NCI-H82 treated with DMSO at 0.1 percent for 48 hours (cell line): ENCODE data around the gene SLC16A14.

Experiments
- DNase-seq: peaks from one replicate; lab custom pipeline; 2025; ENCODE audit not compliant: unreplicated experiment; lab: John Stamatoyannopoulos, UW

The SLC16A14 gene

GRCh38 chr2:230042195-230042594, 26.5 kb downstream of the SLC16A14 start:
- no peak for DNase-seq

GRCh38 chr2:230023313-230023712, 45.4 kb downstream of the SLC16A14 start:
- no peak for DNase-seq

GRCh38 chr2:230019742-230020141, 49.0 kb downstream of the SLC16A14 start:
- DNase-seq = no peak

DNA sequence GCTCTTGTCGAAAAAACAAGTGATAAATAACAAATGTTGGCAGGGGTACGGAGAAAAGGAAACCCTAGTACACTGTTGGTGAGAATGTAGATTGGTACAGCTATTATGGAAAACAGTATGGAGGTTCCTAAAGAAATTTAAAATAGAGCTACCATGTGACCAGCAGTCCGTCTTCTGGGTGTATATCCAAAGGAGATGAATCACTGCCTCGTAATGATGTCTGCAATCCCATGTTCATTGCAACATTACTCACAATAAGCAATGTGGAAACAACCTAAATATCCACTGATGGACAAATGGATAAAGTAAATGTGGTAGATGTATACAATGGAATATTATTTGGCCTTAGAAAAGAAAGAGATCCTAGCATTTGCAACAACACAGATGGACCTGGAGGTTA, 50.6 kb downstream of the SLC16A14 start:
- no peak for DNase-seq

DNA sequence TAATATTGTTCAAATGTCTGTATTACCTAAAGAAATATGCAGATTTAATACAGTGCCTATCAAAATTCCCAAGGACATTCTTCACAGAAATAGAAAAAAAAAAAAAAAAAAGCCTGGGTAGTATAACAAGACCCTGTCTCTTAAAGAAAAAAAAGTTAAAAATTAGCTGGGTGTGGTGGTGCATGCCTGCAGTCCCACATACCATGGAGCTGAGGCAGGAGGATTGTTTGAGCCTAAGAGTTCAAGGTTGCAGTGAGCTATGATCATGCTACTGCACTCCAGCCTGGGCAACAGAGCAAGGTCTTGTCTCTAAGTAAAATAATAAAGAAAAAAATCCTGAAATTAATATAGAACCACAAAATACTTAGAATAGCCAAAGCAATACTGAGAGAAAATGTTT, 51.9 kb downstream of the SLC16A14 start:
- DNase-seq = no peak

GRCh38 chr2:230012267-230012884, 56.3 kb downstream of the SLC16A14 start:
- DNase-seq = no peak

- DNase-seq = no peak
These were observed 57.1 kb downstream of the SLC16A14 start for GRCh38 chr2:230011617-230012016.

DNA sequence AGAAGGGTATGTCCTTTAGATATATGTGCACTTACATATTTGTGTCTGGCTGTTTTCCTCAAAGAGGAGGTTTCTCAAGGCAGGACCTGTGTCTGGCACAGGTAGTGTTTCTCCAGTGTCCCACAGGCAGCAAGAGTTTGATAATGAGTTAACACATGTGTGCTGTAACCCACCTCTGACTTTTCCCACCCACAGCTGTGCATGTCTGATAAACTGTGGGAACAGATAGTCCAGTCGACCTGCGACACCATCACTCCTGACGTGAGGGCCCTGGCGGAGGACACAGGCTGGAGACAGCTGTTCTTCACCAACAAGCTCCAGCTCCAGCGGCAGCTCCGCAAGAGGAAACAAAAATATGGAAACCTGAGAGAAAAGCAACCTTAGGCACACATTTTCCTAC, 58.2 kb downstream of the SLC16A14 start:
- DNase-seq = no peak

- DNase-seq = no peak
These were observed 60.0 kb downstream of the SLC16A14 start for GRCh38 chr2:230008708-230009066.

DNA sequence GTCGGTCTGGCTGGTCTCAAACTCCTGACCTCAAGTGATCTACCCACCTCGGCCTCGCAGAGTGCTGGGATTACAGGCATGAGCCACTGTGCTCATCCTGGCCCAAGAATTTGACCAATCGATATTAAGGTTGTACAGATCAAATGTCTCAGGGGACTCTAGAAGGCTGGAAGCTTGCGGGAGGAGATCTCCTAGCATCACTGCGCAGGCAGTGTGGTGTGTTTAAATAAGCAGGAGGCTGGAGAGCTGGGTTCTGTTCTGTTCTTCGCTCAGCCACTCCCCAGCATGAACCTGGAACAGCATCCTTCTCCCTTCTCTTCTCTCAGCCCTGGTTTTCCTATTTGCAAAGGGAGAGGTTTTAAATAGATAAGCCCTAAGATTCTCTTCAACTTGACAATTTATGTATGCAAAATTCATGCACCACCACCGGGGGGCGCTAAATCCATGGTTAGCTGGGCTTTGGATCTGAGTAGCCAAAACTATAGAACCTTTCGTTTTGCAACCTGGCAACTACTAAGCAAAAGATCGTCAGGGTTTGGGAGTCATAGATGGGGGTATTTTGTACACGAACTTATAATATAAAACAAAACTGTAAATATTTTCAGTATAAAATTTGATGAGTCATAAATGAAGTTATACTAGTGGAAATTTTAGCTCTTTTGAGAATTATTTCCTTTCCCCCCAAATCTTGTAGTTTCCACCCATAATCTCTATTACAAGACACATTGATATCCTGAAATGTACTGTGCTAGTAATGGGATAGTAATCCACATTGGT, 60.6 kb downstream of the SLC16A14 start:
- peak; percentile 32 for DNase-seq

- no peak for DNase-seq
These were observed 68.4 kb downstream of the SLC16A14 start for GRCh38 chr2:230000118-230000841.

DNA sequence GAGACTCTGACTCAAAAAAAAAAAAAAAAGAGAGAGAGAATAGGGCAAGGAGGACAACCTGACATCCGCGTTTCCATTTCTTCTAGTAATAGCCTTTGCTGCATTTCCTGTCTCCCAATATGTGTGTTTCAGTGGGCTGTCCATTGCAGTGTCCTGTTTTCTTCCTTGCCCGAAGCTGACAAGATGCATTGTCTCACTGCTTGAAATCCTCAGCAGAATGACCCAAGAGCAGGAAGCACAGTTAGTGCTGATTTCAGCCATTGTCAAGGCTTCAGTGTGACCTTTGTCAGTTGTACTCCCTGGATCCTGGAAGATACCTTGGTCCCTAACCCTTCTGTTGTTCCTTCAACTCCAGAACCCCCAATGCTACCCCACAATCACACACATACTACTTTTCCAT, 71.2 kb downstream of the SLC16A14 start:
- DNase-seq = no peak

- DNase-seq = no peak
These were observed 72.4 kb downstream of the SLC16A14 start for GRCh38 chr2:229996320-229996719.

DNA sequence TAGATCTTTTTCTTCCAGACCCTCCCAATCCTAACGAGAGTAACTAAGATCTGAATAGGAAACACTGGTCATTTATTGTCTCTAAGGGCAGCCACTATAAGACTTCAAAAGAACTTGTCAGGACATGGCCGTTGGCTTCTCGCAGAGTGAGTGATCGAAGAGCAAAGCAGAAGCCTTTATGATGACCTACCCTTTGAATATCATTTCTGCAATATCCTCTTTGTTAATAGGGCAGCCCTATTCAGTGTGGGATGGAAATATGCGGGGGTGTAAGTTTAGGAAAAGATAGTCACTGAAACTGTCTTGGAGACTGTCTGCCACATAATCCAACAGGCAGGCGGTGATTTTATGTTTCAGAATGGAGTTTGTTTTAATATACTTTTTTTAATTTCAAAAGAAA, 75.5 kb downstream of the SLC16A14 start:
- DNase-seq = no peak
